WI38 (cell line): ENCODE measurements around the gene POLR1A.

Experiments
- H3K4me3 ChIP-seq: 2 replicates; pipeline ENCODE4 v1.5.1; 2011; ENCODE audit warnings: low read depth, mild to moderate bottlenecking, control low read depth, low read length
- CTCF ChIP-seq: IDR thresholded peaks from 2 replicates; pipeline ENCODE4 v1.5.1; 2012; ENCODE audit warnings: low read depth, mild to moderate bottlenecking, control low read depth, low read length

The POLR1A gene

GRCh38 chr2:86027196-86027921, 78.3 kb downstream of the POLR1A start:
- H3K4me3 ChIP-seq: no peak overlapping the region
- no peak for TF ChIP-seq CTCF

- TF ChIP-seq CTCF: no peak
- H3K4me3 ChIP-seq: no peak overlapping the region
Observed at GRCh38 chr2:86026744-86027065, 79.0 kb downstream of the POLR1A start.

GRCh38 chr2:86025976-86026743, 79.5 kb downstream of the POLR1A start:
- TF ChIP-seq CTCF: no peak
- no peak overlapping the region for H3K4me3 ChIP-seq

- no peak overlapping the region for H3K4me3 ChIP-seq
- no peak for TF ChIP-seq CTCF
Observed at GRCh38 chr2:86025229-86025820, 80.4 kb downstream of the POLR1A start.

- TF ChIP-seq CTCF: no peak
Observed at GRCh38 chr2:86023366-86023712, 82.3 kb downstream of the POLR1A start.

GRCh38 chr2:86022661-86023365, 82.9 kb downstream of the POLR1A start:
- no peak overlapping the region for H3K4me3 ChIP-seq
- TF ChIP-seq CTCF: no peak

More at GRCh38 chr2:86023366-86023712, 82.3 kb downstream of the POLR1A start:
- H3K4me3 ChIP-seq: no peak overlapping the region
